ENCODE measurements around the gene CELA2A.

CELA2A gene

DNA sequence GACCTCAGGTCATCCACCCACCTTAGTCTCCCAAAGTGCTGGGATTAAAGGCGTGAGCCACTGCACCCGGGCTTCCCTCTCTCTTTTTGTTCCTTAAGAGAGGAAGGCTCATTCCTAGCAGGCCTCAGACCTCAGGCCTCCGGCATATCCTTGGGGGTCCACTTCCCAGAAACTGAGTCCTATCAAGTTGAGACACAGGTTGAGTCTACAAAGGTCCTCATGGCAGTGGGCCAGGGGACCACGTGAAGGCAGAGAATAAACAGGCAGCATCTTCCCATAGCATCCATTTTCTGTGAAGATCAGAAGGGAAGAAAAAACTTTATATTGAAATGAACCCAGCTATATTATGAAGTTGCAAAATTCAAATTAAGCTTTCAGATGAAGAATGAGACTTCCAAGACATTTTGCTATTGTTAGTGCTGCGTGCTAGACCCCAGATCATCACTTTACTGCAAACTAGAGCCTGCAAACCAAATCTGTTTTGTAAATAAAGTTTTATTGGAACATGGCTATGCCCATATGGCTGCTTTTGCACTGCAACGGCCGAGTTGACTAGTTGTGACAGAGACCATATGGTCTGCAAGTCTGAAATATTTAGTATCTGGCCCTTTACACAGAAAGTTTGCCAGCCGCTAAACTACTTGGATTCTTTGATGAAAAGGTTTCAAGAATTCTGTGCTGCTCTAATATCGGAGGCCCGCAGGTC lies 3.5 kb upstream of the CELA2A start:
- no peak for TF ChIP-seq POLR2AphosphoS5 (IDR thresholded peaks at IDR 0.05; ENCODE audit: low read depth)
- TF ChIP-seq REST (IDR thresholded peaks at IDR 0.05; ENCODE audit: insufficient replicate concordance, low read depth): no peak
- TF ChIP-seq GABPA (IDR thresholded peaks at IDR 0.05; ENCODE audit: low read depth): no peak
- no peak for TF ChIP-seq CTCF (IDR thresholded peaks at IDR 0.05; ENCODE audit: insufficient read depth, low read length)
- TF ChIP-seq SPI1 (IDR thresholded peaks at IDR 0.05; ENCODE audit: borderline replicate concordance, low read depth): no peak
- Histone ChIP-seq H3K27ac (replicated peaks) (no peak overlapping the region), H3K4me3 (replicated peaks; ENCODE audit: insufficient read depth, low read length) (no peak overlapping the region), H3K27me3 (ENCODE audit: insufficient read depth, poor library complexity, severe bottlenecking) (no peaks in the 10 kb centered on the region)
- DNase-seq (ENCODE audit: low read depth in 1 of 2, low spot score in 1 of 2): no peak

GRCh38 chr1:15453734-15454133 lies 2.8 kb upstream of the CELA2A start:
- Histone ChIP-seq H3K27ac (replicated peaks) (no peak overlapping the region), H3K4me3 (replicated peaks; ENCODE audit: insufficient read depth, low read length) (no peak overlapping the region), H3K27me3 (ENCODE audit: insufficient read depth, poor library complexity, severe bottlenecking) (no peaks in the 10 kb centered on the region)
- no peak for DNase-seq (ENCODE audit: low read depth in 1 of 2, low spot score in 1 of 2)
- no peak for TF ChIP-seq CTCF (IDR thresholded peaks at IDR 0.05; ENCODE audit: insufficient read depth, low read length)
- no peak for TF ChIP-seq REST (IDR thresholded peaks at IDR 0.05; ENCODE audit: insufficient replicate concordance, low read depth)
- no peak for TF ChIP-seq POLR2AphosphoS5 (IDR thresholded peaks at IDR 0.05; ENCODE audit: low read depth)
- no peak for TF ChIP-seq GABPA (IDR thresholded peaks at IDR 0.05; ENCODE audit: low read depth)
- no peak for TF ChIP-seq SPI1 (IDR thresholded peaks at IDR 0.05; ENCODE audit: borderline replicate concordance, low read depth)

GRCh38 chr1:15454256-15454655 lies 2.3 kb upstream of the CELA2A start:
- no peak overlapping the region for H3K4me3 ChIP-seq (replicated peaks; ENCODE audit: insufficient read depth, low read length)
- DNase-seq (ENCODE audit: low read depth in 1 of 2, low spot score in 1 of 2): no peak
- no peaks in the 10 kb centered on the region for H3K27me3 ChIP-seq (ENCODE audit: insufficient read depth, poor library complexity, severe bottlenecking)
- H3K27ac ChIP-seq (replicated peaks): no peak overlapping the region
- TF ChIP-seq SPI1 (IDR thresholded peaks at IDR 0.05; ENCODE audit: borderline replicate concordance, low read depth) (no peak), POLR2AphosphoS5 (IDR thresholded peaks at IDR 0.05; ENCODE audit: low read depth) (no peak), CTCF (IDR thresholded peaks at IDR 0.05; ENCODE audit: insufficient read depth, low read length) (no peak), REST (IDR thresholded peaks at IDR 0.05; ENCODE audit: insufficient replicate concordance, low read depth) (no peak), GABPA (IDR thresholded peaks at IDR 0.05; ENCODE audit: low read depth) (no peak)
